Measurements from ENCODE around the gene PGLYRP2.

PGLYRP2 gene

GRCh38 chr19:15456441-15456840, 22.9 kb downstream of the PGLYRP2 start:
- DNase-seq (ENCODE audit: low read depth in 2 of 2), result no peak

- no peak for DNase-seq (ENCODE audit: low read depth in 2 of 2)
Observed at GRCh38 chr19:15455996-15456395, 23.3 kb downstream of the PGLYRP2 start.

- no peak for DNase-seq (ENCODE audit: low read depth in 2 of 2)
Observed at GRCh38 chr19:15453906-15454860, 25.1 kb downstream of the PGLYRP2 start.

- DNase-seq (ENCODE audit: low read depth in 2 of 2), result no peak
Observed at GRCh38 chr19:15453091-15453578, 26.2 kb downstream of the PGLYRP2 start.

DNA sequence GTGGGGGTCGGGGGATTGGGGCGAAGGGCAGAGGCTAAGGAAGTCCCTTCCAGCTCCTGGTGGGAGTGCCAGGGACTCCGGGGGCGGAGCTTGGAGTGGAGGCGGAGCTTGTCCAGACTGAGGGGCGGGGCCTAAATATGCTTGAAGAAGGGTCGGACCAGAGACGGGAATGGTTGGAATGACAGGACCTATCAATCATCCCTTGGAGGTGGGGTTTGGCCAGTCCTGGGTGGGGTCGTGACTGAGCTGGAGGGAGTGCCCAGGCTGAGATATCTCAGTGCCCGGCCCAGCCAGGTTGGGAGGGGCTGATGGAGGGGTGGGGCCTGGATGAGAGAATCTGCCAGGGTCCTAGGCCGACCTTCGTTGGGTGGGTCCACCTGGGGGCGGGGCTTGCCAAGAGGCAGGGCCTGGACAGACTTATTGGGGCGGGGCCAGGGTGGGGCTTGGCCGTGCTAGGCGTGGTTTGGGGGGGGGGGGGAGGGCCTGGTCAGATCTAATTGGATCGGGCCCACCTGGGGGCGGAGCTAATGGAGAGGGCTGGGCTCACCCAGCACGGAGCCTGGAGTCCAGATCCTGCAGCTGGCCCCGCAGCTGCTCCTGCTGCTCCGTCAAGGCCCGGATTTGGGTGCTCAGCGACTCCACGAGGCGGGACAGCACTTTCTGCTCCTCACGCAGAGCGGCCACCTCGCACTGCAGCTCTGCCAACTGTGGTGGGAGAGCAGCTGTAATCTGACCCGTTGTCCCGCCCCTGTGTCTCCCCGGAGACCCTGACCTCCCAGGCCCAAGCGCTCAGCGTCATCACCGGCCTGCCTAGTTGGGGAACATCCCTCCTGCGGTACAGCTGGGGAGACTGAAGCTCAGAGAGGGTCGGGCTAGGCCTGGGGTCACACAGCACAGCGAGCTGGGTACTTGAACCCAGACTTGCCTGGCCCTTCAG, 26.9 kb downstream of the PGLYRP2 start:
- DNase-seq (ENCODE audit: low read depth in 2 of 2), result no peak

DNA sequence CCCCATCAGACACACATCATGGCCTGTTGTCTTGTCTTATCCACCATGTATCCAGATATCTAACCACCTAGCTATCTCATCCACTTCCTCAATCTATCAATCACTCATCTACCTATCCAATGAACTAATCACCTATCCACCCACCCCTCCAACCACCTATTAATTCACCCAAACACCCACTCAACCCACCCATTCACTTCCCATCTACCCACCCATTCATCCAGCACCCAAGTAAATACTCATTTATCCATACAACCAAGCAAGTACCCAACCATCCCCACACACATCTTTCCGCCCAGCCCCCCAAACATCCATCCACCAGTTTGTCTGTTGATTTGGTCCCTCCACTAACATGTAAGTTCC, 28.8 kb downstream of the PGLYRP2 start:
- DNase-seq (ENCODE audit: low read depth in 2 of 2), result no peak

- peak; percentile 76 to 79 for DNase-seq (ENCODE audit: low read depth in 2 of 2)
Observed at GRCh38 chr19:15449620-15450527, 29.4 kb downstream of the PGLYRP2 start, which contains the start of gene WIZ. Gene WIZ (minus strand): TSS chr19:15449956. CDS start chr19:15448307, 1,649 bp downstream.

GRCh38 chr19:15448778-15449619, 30.3 kb downstream of the PGLYRP2 start:
- no peak for DNase-seq (ENCODE audit: low read depth in 2 of 2)

DNA sequence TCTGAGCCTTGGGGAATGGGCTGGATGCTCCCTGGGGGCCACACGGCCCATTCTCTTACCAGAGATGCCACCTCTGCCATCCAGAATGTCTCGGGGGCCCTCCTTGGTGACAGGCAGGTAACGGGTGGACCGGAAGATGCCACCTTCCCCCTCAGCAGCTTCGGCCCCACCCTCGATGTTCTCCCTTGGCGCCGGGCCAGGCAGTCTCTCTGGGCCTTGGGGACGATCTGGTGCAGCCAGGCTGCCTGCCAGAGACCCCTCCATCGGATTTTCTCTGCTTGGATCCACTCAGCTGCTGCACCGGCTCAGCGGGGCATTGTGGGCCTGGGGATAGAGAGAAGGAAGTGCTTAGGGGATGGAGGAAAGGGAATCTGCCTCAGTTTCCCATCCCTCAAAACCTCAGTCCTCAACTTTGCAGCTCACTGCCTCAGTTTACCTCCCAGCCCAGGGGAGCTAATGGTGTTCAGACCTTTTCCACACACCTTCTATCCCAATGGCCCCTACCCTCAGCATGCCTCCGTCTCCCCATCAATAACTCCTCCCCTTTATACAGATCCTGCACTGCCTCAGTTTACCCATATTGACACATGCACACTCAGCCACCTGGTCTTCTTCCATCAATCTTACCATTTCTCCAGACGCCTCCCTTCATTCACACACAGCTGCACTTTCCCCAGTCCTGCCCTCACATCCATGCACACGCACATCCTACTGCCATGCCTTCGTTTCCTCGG, 31.1 kb downstream of the PGLYRP2 start:
- no peak for DNase-seq (ENCODE audit: low read depth in 2 of 2)

DNA sequence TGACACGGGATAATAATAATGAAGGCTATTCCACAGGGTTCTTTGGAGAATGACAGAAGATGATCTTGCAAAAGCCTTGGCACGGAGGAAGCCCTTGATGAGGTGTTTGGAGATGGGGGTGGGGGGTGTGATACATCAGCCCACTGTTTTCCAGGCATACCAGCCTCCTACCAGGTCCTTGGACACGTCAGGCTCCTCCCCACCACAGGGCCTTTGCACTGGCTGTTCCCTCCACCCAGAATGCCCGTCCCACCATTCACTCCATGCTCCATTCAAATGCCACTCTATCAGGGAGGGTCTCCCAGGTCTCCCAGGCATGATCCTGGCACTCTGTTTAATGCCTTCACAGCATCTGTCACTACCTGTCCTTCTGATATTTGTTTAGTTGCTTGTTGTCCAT, 32.2 kb downstream of the PGLYRP2 start:
- DNase-seq (ENCODE audit: low read depth in 2 of 2), result no peak

GRCh38 chr19:15445807-15446376, 33.4 kb downstream of the PGLYRP2 start:
- no peak for DNase-seq (ENCODE audit: low read depth in 2 of 2)

- no peak for DNase-seq (ENCODE audit: low read depth in 2 of 2)
Observed at GRCh38 chr19:15445227-15445605, 34.1 kb downstream of the PGLYRP2 start.

DNA sequence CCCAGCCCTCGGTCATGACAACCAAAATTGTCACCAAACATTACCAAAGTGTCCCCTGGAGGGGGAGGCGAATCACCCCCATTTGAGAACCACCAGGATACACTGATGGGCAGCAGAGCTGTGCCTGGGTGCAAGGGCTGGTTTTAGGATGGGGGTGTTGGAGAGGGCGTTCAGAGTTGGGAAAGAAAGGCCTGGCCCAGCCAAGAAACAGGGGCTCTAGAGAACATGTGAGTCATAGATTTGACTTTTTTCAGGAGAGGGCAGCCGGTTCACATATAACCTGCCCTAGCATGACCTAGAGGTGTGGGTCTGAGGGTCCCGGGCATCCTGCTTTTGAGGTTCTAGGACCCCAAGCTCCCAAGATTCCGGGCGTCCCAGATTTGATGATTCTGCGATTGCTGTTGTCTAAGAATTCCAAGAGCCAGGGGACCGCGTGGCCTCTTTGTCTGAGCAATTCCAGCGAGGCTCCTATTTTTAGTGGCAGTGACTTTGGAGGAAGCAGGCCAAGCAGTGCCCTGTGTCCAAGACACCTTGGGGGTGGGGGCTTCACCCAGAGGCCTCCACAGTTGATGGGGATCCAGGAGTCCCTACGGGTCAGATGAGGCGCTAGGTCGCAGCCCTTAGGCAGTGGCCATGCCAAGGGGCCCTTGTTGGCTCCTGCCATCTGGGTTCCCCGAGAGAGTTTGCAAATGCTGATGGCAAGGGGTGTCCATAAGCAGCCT, 34.6 kb downstream of the PGLYRP2 start:
- no peak for DNase-seq (ENCODE audit: low read depth in 2 of 2)

DNA sequence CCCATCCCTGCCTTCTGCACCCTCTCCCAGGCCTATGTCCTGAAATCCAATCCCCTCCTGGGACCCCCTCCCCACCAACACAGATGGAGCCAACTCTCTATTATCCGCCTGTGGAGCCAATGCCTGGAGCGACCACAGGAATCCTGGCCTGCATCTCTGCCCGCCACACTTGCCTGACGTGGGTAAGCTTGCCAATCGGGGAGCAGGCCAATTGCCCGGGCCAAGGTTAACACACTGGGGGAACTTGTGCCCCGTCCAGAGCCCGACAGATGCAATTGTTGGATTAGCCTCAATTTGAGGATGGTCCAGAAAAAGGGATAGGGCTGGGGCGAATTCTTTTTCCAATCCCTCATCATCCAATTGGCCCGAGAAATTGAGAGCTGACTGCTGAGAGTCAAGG, 35.5 kb downstream of the PGLYRP2 start:
- no peak for DNase-seq (ENCODE audit: low read depth in 2 of 2)

DNA sequence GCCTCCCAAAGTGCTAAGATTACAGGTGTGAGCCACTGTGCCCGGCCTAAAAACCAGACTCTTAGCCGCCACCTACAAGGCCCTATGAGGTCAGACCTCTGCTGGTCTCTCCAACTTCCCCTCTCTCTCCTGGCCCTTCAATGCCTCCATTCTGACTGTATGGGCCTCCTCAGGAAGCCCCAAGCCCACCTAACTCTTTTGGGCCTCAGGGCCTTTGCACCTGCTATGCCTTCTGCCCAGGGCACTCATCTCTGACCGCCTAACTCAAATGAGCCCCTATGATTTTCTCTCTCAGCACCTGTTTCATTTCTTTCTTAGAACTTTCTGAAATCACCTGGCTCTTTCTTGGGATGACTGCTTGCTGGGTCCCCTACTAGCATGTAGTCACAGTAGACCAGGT, 36.0 kb downstream of the PGLYRP2 start:
- no peak for DNase-seq (ENCODE audit: low read depth in 2 of 2)

DNA sequence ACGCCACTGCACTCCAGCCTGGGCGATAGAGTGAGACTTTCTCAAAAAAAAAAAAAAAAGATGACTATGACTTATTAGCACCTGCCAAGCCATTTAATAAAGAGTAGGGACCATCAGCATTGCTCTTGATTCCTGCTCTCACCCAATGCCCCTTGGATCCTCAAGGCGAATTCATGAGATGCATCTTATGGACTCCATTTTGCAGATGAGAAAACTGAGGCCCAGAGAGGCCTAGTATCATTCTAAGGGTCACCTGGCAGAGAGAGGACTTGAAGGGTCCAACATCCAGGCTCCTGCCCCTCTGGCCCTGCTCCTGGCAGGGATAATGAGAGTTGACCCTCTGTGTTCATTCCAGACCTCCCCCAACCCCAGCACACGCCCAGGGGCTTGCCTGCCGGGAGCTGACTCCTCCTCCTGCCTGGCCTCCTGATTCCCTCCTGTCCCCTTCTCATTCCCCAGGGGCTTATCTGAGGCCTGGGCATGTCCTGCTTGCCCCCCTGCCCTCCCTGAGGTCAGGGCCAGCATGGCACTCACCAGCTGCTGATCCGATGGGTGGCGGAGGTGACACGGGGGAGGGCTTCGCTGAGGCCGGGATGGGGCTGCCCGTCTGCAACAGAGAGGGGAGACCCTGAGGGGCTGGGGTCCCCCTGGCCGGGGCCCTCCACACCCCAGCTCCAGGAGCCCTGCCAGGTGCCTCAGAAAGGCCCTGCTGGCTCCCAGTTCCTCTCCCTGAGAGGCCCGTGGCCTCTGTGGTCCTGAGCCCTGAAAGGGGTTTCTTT, 37.0 kb downstream of the PGLYRP2 start:
- DNase-seq (ENCODE audit: low read depth in 2 of 2), result no peak

- no peak for DNase-seq (ENCODE audit: low read depth in 2 of 2)
Observed at GRCh38 chr19:15441317-15441716, 38.0 kb downstream of the PGLYRP2 start.

Measured in stimulated activated CD8-positive, alpha-beta memory T cell treated with anti-CD3 and anti-CD28 coated beads, Interleukin-2, amount 100 ng/mL, for 48 hours (primary cell).